Hepatocyte (in vitro differentiated cells): ENCODE data around the gene DMAC2.

Experiments used
- EZH2phosphoT487 ChIP-seq: fragments of 200-600 bp; sonication (generic); IDR thresholded peaks from one replicate; pipeline ENCODE4 v1.6.1; 2018; ENCODE audit warnings: antibody characterized with exemption, mild to moderate bottlenecking, low read depth, moderate library complexity; ENCODE audit not compliant: unreplicated experiment, severe bottlenecking
- TF ChIP-seq, protein P1 (sequence below): fragments of 200-600 bp; sonication (generic); IDR thresholded peaks from 2 replicates; pipeline ENCODE4 v1.5.1; 2016; ENCODE audit warnings: antibody characterized with exemption, mild to moderate bottlenecking; ENCODE audit not compliant: poor library complexity

DNA sequence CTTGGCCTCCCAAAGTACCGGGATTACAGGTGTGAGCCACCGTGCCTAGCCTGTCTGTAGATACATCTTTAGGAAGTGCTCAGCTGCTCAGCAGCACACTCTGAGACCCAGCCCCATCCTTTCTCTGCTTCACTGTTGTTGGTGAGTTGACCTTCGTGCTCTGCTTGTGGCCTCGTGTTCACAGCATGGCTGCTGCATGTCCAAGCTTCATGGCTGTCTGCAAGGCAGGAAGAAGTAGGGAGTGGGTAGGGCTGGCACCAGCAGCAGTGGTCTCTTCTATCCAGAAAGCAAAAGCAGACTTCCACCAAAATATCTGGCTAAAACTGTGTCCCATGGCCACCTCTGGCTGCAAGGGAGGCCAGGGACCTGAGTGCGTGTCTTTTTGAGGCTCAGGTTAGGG, 26.8 kb downstream of the DMAC2 start:
- TF ChIP-seq, protein P1, sequence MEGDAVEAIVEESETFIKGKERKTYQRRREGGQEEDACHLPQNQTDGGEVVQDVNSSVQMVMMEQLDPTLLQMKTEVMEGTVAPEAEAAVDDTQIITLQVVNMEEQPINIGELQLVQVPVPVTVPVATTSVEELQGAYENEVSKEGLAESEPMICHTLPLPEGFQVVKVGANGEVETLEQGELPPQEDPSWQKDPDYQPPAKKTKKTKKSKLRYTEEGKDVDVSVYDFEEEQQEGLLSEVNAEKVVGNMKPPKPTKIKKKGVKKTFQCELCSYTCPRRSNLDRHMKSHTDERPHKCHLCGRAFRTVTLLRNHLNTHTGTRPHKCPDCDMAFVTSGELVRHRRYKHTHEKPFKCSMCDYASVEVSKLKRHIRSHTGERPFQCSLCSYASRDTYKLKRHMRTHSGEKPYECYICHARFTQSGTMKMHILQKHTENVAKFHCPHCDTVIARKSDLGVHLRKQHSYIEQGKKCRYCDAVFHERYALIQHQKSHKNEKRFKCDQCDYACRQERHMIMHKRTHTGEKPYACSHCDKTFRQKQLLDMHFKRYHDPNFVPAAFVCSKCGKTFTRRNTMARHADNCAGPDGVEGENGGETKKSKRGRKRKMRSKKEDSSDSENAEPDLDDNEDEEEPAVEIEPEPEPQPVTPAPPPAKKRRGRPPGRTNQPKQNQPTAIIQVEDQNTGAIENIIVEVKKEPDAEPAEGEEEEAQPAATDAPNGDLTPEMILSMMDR = no peak
- TF ChIP-seq EZH2phosphoT487 = no peak
